GM23338 (cell line): ENCODE data around the gene SPOPL. TPM values are rescaled to one million over a fixed set of nuclear protein-coding genes. Genes with fewer than 3 reads are reported as not detected.

Experiments
- ATAC-seq: fragments of 200-7000 bp; cut with Tn5 transposase; 3 replicates; pipeline ENCODE4 v1.9.1; 2020
- DNase-seq: peaks from one replicate; pipeline ENCODE4 v3.0.0-alpha.2; 2015; ENCODE audit warnings: low spot score
- H2AFZ ChIP-seq: fragments of 200-600 bp; sonication (generic); 2 replicates; pipeline ENCODE4 v1.8.0; 2016; ENCODE audit warnings: antibody characterized with exemption, mild to moderate bottlenecking, moderate library complexity
- H3F3A ChIP-seq: fragments of 200-600 bp; sonication (generic); replicated peaks from 2 replicates; pipeline ENCODE4 v1.8.0; 2017; ENCODE audit warnings: antibody characterized with exemption, mixed run types, low read depth
- H3K27ac ChIP-seq: fragments of 200-600 bp; sonication (generic); 2 replicates; pipeline ENCODE4 v1.6.1; 2016; ENCODE audit warnings: low read depth
- H3K27me3 ChIP-seq: fragments of 200-600 bp; sonication (generic); 2 replicates; pipeline ENCODE4 v1.8.0; 2016; ENCODE audit warnings: mild to moderate bottlenecking, mixed run types, moderate library complexity; ENCODE audit not compliant: insufficient read depth
- H3K36me3 ChIP-seq: fragments of 200-600 bp; sonication (generic); 2 replicates; pipeline ENCODE4 v1.8.0; 2016; ENCODE audit warnings: mild to moderate bottlenecking; ENCODE audit not compliant: insufficient read depth
- H3K4me1 ChIP-seq: fragments of 200-600 bp; sonication (generic); 2 replicates; pipeline ENCODE4 v1.8.0; 2016; ENCODE audit warnings: mild to moderate bottlenecking, moderate library complexity; ENCODE audit not compliant: insufficient read depth
- H3K4me2 ChIP-seq: fragments of 200-600 bp; sonication (generic); 2 replicates; pipeline ENCODE4 v1.7.1; 2017; ENCODE audit warnings: mixed run types
- H3K4me3 ChIP-seq: fragments of 200-600 bp; sonication (generic); 2 replicates; pipeline ENCODE4 v1.6.1; 2016; ENCODE audit warnings: mixed run types
- H3K79me2 ChIP-seq: fragments of 200-600 bp; sonication (generic); replicated peaks from 2 replicates; pipeline ENCODE4 v1.8.0; 2017; ENCODE audit warnings: mild to moderate bottlenecking; ENCODE audit not compliant: insufficient read depth
- H3K9me2 ChIP-seq: fragments of 200-600 bp; sonication (generic); 2 replicates; pipeline ENCODE4 v1.8.0; 2017; ENCODE audit not compliant: insufficient read depth
- H4K20me1 ChIP-seq: fragments of 200-600 bp; sonication (generic); replicated peaks from 2 replicates; pipeline ENCODE4 v1.8.0; 2017; ENCODE audit warnings: mild to moderate bottlenecking; ENCODE audit not compliant: insufficient read depth
- H3K27ac Mint-ChIP-seq: 2 replicates; pipeline ENCODE4 v1.8.0; 2020; ENCODE audit warnings: inconsistent platforms, mild to moderate bottlenecking, moderate library complexity, mixed read lengths
- H3K27me3 Mint-ChIP-seq: 3 replicates; pipeline ENCODE4 v1.8.0; 2022; ENCODE audit warnings: low read depth, mild to moderate bottlenecking, moderate library complexity, mixed read lengths, inconsistent platforms; ENCODE audit not compliant: insufficient read depth, poor library complexity
- H3K36me3 Mint-ChIP-seq: 3 replicates; pipeline ENCODE4 v1.8.0; 2021; ENCODE audit warnings: low read depth, mild to moderate bottlenecking, inconsistent platforms, moderate library complexity, mixed read lengths
- H3K4me1 Mint-ChIP-seq: 3 replicates; pipeline ENCODE4 v1.8.0; 2020; ENCODE audit warnings: mild to moderate bottlenecking, inconsistent platforms, mixed read lengths
- H3K4me3 Mint-ChIP-seq: 3 replicates; pipeline ENCODE4 v1.8.0; 2021; ENCODE audit warnings: moderate library complexity, mild to moderate bottlenecking, inconsistent platforms, mixed read lengths
- H3K9me3 Mint-ChIP-seq: 3 replicates; pipeline ENCODE4 v1.8.0; 2020; ENCODE audit warnings: moderate library complexity, mild to moderate bottlenecking, inconsistent platforms, mixed read lengths
- ETS1 ChIP-seq: IDR thresholded peaks from 2 replicates; pipeline ENCODE4 v1.6.1; 2016; ENCODE audit warnings: antibody characterized with exemption
- EZH2 ChIP-seq: fragments of 200-600 bp; sonication (generic); IDR thresholded peaks from one replicate; pipeline ENCODE4 v1.8.0; 2017; ENCODE audit warnings: antibody characterized with exemption, mild to moderate bottlenecking, low read depth; ENCODE audit not compliant: unreplicated experiment
- JUNB ChIP-seq: IDR thresholded peaks from one replicate; pipeline ENCODE4 v1.6.1; 2016; ENCODE audit warnings: antibody characterized with exemption; ENCODE audit not compliant: unreplicated experiment
- NANOG ChIP-seq: IDR thresholded peaks from 2 replicates; pipeline ENCODE4 v1.6.1; 2016; ENCODE audit warnings: antibody characterized with exemption, borderline replicate concordance
- POLR2AphosphoS5 ChIP-seq: IDR thresholded peaks from 2 replicates; pipeline ENCODE4 v1.6.1; 2016; ENCODE audit warnings: antibody characterized with exemption, low read depth
- REST ChIP-seq: IDR thresholded peaks from one replicate; pipeline ENCODE4 v1.6.1; 2018; ENCODE audit warnings: antibody characterized with exemption; ENCODE audit not compliant: unreplicated experiment
- STAT1 ChIP-seq: IDR thresholded peaks from one replicate; pipeline ENCODE4 v1.6.1; 2016; ENCODE audit warnings: antibody characterized with exemption; ENCODE audit not compliant: unreplicated experiment
- ZNF114 ChIP-seq: fragments of 250-450 bp; sonication (Bioruptor Pico); IDR thresholded peaks from 2 replicates; pipeline ENCODE4 v1.5.0; 2020; ENCODE audit warnings: mild to moderate bottlenecking, moderate library complexity
- ZNF331 ChIP-seq: fragments of 250-450 bp; sonication (Bioruptor Pico); IDR thresholded peaks from 2 replicates; pipeline ENCODE4 v1.5.0; 2020; ENCODE audit warnings: low read depth, mild to moderate bottlenecking, moderate library complexity
- polyA plus RNA-seq: library from polyadenylated mRNA; unstranded; fragments of >200 nt; fragmentation: Nextera tagmentation; extraction: Ambion mirVana; gene quantifications from 2 replicates; pipeline ENCODE4 v1.2.1, GENCODE V29; 2016
- total RNA-seq: library from RNA; depleted of rRNA; stranded (reverse); fragments of >200 nt; shearing (Covaris generic); gene quantifications from 2 replicates; pipeline ENCODE4 v1.2.3, GENCODE V29; 2014
- TF ChIP-seq, protein P1 (sequence below), 2 experiments: fragments of 200-600 bp in 1 of 2; sonication (generic) in 1 of 2; conservative IDR thresholded peaks; 2 replicates each; pipeline versions ENCODE4 v1.5.1 to v1.6.1; 2016 to 2017; ENCODE audit warnings: antibody characterized with exemption in 2 of 2, low read depth in 2 of 2, mild to moderate bottlenecking in 2 of 2, moderate library complexity in 1 of 2

The SPOPL gene
- total and polyA plus RNA-seq, 2 experiments from 2014 or later: 4.5 to 15.4 TPM

- peaks cover 6% of the 10 kb centered on the region; the same call in 1 of the 2 replicates for H3F3A ChIP-seq
- no peaks in the 10 kb centered on the region for H3K27me3 ChIP-seq
- no peak overlapping the region for H3K4me3 ChIP-seq
- no peak overlapping the region for H3K4me3 Mint-ChIP-seq
- DNase-seq: no peak
- H3K27ac Mint-ChIP-seq: no peak overlapping the region; the same call in 1 of the 2 replicates
- TF ChIP-seq ZNF331 (CRISPR knock-in tag): no peak
- peaks cover 4% of the 10 kb centered on the region; the same call in 1 of the 2 replicates for H4K20me1 ChIP-seq
- no peak overlapping the region for H3K27ac ChIP-seq
- peaks cover 79% of the 10 kb centered on the region for H3K79me2 ChIP-seq
- peaks cover 3% of the 10 kb centered on the region for H3K27me3 Mint-ChIP-seq
- H3K4me2 ChIP-seq: no peak overlapping the region
- no peak for ATAC-seq
- H3K4me1 Mint-ChIP-seq: peaks cover 42% of the 10 kb centered on the region
- peaks cover 29% of the 10 kb centered on the region for H3K9me3 Mint-ChIP-seq
- no peaks in the 10 kb centered on the region; the same call in 1 of the 2 replicates for H3K9me2 ChIP-seq
- peaks cover 17% of the 10 kb centered on the region for H3K4me1 ChIP-seq
- peaks cover 16% of the 10 kb centered on the region for H3K36me3 ChIP-seq
- no peak overlapping the region for H2AFZ ChIP-seq
- peaks cover 35% of the 10 kb centered on the region for H3K36me3 Mint-ChIP-seq
These were observed 33.2 kb downstream of the SPOPL start for GRCh38 chr2:138534791-138535190.

- H3K9me2 ChIP-seq: no peaks in the 10 kb centered on the region; the same call in 1 of the 2 replicates
- peaks cover 43% of the 10 kb centered on the region for H3K9me3 Mint-ChIP-seq
- peaks cover 17% of the 10 kb centered on the region for H3K4me1 ChIP-seq
- H3K27ac ChIP-seq: peak overlapping the region; percentile 79; the same call in 1 of the 2 replicates
- H3K4me3 ChIP-seq: no peak overlapping the region
- H3F3A ChIP-seq: peaks cover 6% of the 10 kb centered on the region; the same call in 1 of the 2 replicates
- no peaks in the 10 kb centered on the region for H3K27me3 ChIP-seq
- H3K27me3 Mint-ChIP-seq: peaks cover 3% of the 10 kb centered on the region
- no peak overlapping the region for H2AFZ ChIP-seq
- peak overlapping the region; percentile 56; the same call in 1 of the 2 replicates for H3K27ac Mint-ChIP-seq
- DNase-seq (peak; percentile 60), ATAC-seq (peak; percentile 78)
- no peaks in the 10 kb centered on the region for H4K20me1 ChIP-seq
- peaks cover 35% of the 10 kb centered on the region for H3K4me1 Mint-ChIP-seq
- peaks cover 16% of the 10 kb centered on the region for H3K36me3 ChIP-seq
- TF ChIP-seq, protein P1, sequence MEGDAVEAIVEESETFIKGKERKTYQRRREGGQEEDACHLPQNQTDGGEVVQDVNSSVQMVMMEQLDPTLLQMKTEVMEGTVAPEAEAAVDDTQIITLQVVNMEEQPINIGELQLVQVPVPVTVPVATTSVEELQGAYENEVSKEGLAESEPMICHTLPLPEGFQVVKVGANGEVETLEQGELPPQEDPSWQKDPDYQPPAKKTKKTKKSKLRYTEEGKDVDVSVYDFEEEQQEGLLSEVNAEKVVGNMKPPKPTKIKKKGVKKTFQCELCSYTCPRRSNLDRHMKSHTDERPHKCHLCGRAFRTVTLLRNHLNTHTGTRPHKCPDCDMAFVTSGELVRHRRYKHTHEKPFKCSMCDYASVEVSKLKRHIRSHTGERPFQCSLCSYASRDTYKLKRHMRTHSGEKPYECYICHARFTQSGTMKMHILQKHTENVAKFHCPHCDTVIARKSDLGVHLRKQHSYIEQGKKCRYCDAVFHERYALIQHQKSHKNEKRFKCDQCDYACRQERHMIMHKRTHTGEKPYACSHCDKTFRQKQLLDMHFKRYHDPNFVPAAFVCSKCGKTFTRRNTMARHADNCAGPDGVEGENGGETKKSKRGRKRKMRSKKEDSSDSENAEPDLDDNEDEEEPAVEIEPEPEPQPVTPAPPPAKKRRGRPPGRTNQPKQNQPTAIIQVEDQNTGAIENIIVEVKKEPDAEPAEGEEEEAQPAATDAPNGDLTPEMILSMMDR (conservative IDR thresholded peaks at IDR 0.05; ENCODE audit: low read depth in 2 of 2): no peak
- TF ChIP-seq NANOG: peak; percentile 41
- H3K36me3 Mint-ChIP-seq: peaks cover 50% of the 10 kb centered on the region
- H3K4me3 Mint-ChIP-seq: no peak overlapping the region
- peaks cover 79% of the 10 kb centered on the region for H3K79me2 ChIP-seq
- H3K4me2 ChIP-seq: 0 out of 2 replicates have a peak overlapping the region, but pooled peaks have one; percentile 2
These were observed 34.7 kb downstream of the SPOPL start for GRCh38 chr2:138536302-138536701.

DNA sequence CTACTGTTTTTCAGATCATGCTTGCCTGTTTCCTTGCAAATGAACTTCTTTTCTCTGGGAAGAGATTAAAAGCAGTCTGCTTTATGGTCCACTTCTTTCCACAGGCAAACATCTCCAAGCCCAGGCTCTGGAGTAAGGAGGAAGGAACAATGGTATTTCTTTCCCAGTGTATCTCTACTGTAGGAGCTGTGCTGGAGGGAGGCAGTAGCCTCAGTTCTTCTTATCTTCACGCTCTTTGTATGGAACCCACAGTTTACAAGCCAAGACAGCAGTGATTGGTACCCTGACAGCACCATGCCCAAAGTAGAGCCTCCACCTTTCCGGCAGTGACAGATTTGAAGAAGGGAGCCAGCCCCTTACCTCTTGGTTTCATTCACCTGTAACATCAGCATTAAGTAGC is 35.2 kb downstream of the SPOPL start:
- peak overlapping the region; percentile 2; the same call in 1 of the 3 replicates for H3K4me3 Mint-ChIP-seq
- H3K4me3 ChIP-seq: 0 out of 2 replicates have a peak overlapping the region, but pooled peaks have one; percentile 11
- H3K27ac ChIP-seq: peak overlapping the region; percentile 79; the same call in 1 of the 2 replicates
- H3K9me3 Mint-ChIP-seq: peaks cover 47% of the 10 kb centered on the region
- H3K36me3 Mint-ChIP-seq: peaks cover 55% of the 10 kb centered on the region
- H3K27me3 ChIP-seq: no peaks in the 10 kb centered on the region
- no peaks in the 10 kb centered on the region for H4K20me1 ChIP-seq
- H3K4me2 ChIP-seq: peak overlapping the region; percentile 48
- H3F3A ChIP-seq: peaks cover 6% of the 10 kb centered on the region; the same call in 1 of the 2 replicates
- peaks cover 3% of the 10 kb centered on the region for H3K27me3 Mint-ChIP-seq
- H3K27ac Mint-ChIP-seq: peak overlapping the region; percentile 21; the same call in 1 of the 2 replicates
- peaks cover 17% of the 10 kb centered on the region for H3K4me1 ChIP-seq
- no peak overlapping the region for H2AFZ ChIP-seq
- H3K36me3 ChIP-seq: peaks cover 16% of the 10 kb centered on the region
- peaks cover 31% of the 10 kb centered on the region for H3K4me1 Mint-ChIP-seq
- DNase-seq (no peak), ATAC-seq (peak; percentile 63)
- H3K9me2 ChIP-seq: no peaks in the 10 kb centered on the region; the same call in 1 of the 2 replicates
- H3K79me2 ChIP-seq: peaks cover 79% of the 10 kb centered on the region
- TF ChIP-seq REST (no peak), ETS1 (no peak), EZH2 (no peak), JUNB (no peak), ZNF114 (CRISPR knock-in tag) (no peak), STAT1 (no peak), ZNF331 (CRISPR knock-in tag) (no peak), POLR2AphosphoS5 (no peak)
- TF ChIP-seq, protein P1 (conservative IDR thresholded peaks at IDR 0.05; ENCODE audit: low read depth in 2 of 2): no peak
